ENCODE results near the gene CD59. TPM values are rescaled to one million over a fixed set of nuclear protein-coding genes. Genes with fewer than 3 reads are reported as not detected.

CD59 gene
- total RNA-seq, 1 donor = 345 TPM

DNA sequence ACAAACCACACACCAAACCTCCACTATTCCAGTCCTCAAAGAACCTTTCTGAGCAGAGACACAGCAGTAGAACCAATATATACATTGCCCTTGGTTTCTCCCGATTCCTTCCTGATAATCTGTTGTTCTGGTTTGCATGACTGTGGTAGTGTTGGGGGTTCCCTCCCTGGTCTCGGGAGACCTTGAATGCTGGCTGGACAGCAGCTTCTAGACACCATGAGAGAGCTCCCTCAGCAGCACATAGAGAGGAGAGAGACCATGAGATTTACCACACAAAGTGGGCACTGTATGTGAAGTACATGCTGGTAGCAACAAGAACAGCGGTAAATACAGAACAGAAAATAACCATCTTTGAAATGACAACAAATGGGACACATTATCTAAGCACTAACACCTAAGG, 38.2 kb downstream of the CD59 start:
- no peak overlapping the region for H3K4me2 ChIP-seq (ENCODE audit: insufficient read depth, low read length)
- no peaks in the 10 kb centered on the region for H4K20me1 ChIP-seq (ENCODE audit: insufficient read depth, low read length)
- no peak overlapping the region for H2AFZ ChIP-seq (ENCODE audit: low read length)
- peaks cover 58% of the 10 kb centered on the region for H3K4me1 ChIP-seq (ENCODE audit: insufficient read depth, low read length)
- H3K4me3 ChIP-seq (ENCODE audit: insufficient read depth, low read length) = no peak overlapping the region
- no peak overlapping the region for H3K27ac ChIP-seq (ENCODE audit: low read depth, low read length)
- H3K27me3 ChIP-seq (ENCODE audit: insufficient read depth, low read length) = no peaks in the 10 kb centered on the region
- no peaks in the 10 kb centered on the region for H3K79me2 ChIP-seq (ENCODE audit: insufficient read depth, low read length)
- no peaks in the 10 kb centered on the region for H3K9me3 ChIP-seq (ENCODE audit: low read depth, low read length)
- no peaks in the 10 kb centered on the region for H3K36me3 ChIP-seq (ENCODE audit: insufficient read depth, low read length)
- peak; percentile 82 for DNase-seq (ENCODE audit: insufficient read length, low spot score, missing footprints)
- TF ChIP-seq, protein P1, sequence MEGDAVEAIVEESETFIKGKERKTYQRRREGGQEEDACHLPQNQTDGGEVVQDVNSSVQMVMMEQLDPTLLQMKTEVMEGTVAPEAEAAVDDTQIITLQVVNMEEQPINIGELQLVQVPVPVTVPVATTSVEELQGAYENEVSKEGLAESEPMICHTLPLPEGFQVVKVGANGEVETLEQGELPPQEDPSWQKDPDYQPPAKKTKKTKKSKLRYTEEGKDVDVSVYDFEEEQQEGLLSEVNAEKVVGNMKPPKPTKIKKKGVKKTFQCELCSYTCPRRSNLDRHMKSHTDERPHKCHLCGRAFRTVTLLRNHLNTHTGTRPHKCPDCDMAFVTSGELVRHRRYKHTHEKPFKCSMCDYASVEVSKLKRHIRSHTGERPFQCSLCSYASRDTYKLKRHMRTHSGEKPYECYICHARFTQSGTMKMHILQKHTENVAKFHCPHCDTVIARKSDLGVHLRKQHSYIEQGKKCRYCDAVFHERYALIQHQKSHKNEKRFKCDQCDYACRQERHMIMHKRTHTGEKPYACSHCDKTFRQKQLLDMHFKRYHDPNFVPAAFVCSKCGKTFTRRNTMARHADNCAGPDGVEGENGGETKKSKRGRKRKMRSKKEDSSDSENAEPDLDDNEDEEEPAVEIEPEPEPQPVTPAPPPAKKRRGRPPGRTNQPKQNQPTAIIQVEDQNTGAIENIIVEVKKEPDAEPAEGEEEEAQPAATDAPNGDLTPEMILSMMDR (IDR thresholded peaks at IDR 0.05; ENCODE audit: extremely low read depth, low read depth, low read length) = no peak

DNA sequence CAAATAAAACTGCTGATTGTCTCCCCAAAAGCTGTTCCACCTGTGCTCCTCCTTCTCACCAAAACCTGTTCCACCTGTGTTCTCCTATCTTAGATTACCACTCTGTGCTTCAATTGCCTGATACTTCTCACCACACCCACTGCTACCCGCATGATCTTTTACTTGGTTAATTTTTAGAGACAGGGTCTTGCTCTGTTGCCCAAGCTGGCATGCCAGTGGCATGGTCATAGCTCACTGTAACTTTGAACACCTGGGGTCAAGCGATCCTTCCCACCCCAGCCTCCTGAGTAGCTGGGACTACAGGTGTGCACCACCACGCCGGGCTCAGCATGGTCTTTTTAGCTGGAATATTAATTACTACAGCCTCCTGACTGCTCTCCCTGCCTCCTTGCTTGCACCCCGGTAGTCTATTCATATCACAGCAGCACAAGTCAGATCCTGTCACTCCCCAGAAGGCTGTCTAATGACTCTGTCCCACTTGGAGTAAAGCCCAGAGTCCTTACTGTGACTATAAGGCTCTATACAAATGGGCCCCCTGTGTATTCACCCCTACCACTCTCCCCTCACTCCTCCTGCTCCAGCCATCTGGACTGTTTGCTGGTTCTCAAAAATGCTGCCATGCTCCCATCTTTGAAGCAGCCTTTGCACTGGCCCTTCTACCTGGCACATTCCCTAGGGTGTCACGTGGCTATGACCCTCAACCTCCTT, 39.1 kb downstream of the CD59 start:
- Histone ChIP-seq H3K27me3 (ENCODE audit: insufficient read depth, low read length) (no peaks in the 10 kb centered on the region), H3K27ac (ENCODE audit: low read depth, low read length) (no peak overlapping the region), H3K4me3 (ENCODE audit: insufficient read depth, low read length) (no peak overlapping the region), H3K79me2 (ENCODE audit: insufficient read depth, low read length) (no peaks in the 10 kb centered on the region), H4K20me1 (ENCODE audit: insufficient read depth, low read length) (no peaks in the 10 kb centered on the region), H3K4me2 (ENCODE audit: insufficient read depth, low read length) (no peak overlapping the region), H3K36me3 (ENCODE audit: insufficient read depth, low read length) (no peaks in the 10 kb centered on the region), H2AFZ (ENCODE audit: low read length) (no peak overlapping the region), H3K9me3 (ENCODE audit: low read depth, low read length) (no peaks in the 10 kb centered on the region), H3K4me1 (ENCODE audit: insufficient read depth, low read length) (peaks cover 58% of the 10 kb centered on the region)
- TF ChIP-seq, protein P1 (IDR thresholded peaks at IDR 0.05; ENCODE audit: extremely low read depth, low read depth, low read length) = no peak
- DNase-seq (ENCODE audit: insufficient read length, low spot score, missing footprints) = no peak

DNA sequence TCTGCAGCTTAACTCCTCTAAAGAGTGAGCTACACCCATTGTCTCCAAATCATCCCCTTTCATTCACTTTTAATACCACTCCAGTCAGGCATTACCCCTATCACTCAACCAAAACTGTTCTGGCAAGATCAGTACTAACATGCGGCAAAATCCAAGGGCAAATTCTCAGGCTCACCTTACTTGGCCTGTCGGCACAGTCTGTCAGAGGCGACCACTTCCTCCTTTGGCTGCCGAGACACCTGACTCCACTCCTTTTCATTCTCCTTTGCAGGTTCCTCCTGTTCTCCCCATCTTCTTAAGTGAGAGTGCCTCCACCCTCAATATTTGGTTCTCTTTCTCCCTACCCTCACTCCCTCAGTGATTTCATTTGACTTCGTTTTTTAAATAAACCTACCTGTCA, 39.8 kb downstream of the CD59 start:
- no peak overlapping the region for H3K27ac ChIP-seq (ENCODE audit: low read depth, low read length)
- TF ChIP-seq, protein P1 (IDR thresholded peaks at IDR 0.05; ENCODE audit: extremely low read depth, low read depth, low read length) = no peak
- no peaks in the 10 kb centered on the region for H3K9me3 ChIP-seq (ENCODE audit: low read depth, low read length)
- H3K79me2 ChIP-seq (ENCODE audit: insufficient read depth, low read length) = no peaks in the 10 kb centered on the region
- H3K27me3 ChIP-seq (ENCODE audit: insufficient read depth, low read length) = no peaks in the 10 kb centered on the region
- H4K20me1 ChIP-seq (ENCODE audit: insufficient read depth, low read length) = no peaks in the 10 kb centered on the region
- peaks cover 58% of the 10 kb centered on the region for H3K4me1 ChIP-seq (ENCODE audit: insufficient read depth, low read length)
- H3K36me3 ChIP-seq (ENCODE audit: insufficient read depth, low read length) = no peaks in the 10 kb centered on the region
- H2AFZ ChIP-seq (ENCODE audit: low read length) = no peak overlapping the region
- H3K4me3 ChIP-seq (ENCODE audit: insufficient read depth, low read length) = no peak overlapping the region
- H3K4me2 ChIP-seq (ENCODE audit: insufficient read depth, low read length) = no peak overlapping the region
- DNase-seq (ENCODE audit: insufficient read length, low spot score, missing footprints) = no peak

DNA sequence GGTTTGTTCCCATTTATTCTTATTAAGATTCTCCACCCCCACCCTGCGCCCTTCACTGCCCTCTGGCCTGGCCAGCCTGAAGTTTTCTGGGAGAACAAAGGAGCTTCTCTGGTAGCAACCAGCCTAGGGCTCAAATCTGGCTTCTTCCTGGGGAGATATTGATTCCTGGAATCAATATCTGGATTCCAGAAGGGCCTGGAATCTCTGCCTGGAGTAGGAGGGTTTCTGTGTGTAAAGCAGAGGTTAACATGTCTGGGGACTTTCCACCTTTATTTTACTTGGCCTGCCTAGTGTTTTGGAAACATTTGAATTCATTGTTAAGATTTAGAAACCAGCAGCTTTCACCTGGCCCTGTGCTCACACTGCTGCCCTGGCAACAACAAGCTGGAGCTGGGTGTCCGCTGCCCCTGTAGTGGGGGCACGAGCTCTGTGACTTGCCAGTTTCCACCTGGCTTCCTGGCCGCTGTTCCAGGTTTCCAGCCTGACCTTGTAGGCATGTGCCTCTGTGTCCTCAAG, 41.1 kb downstream of the CD59 start:
- Histone ChIP-seq H3K27ac (ENCODE audit: low read depth, low read length) (no peak overlapping the region), H3K79me2 (ENCODE audit: insufficient read depth, low read length) (no peaks in the 10 kb centered on the region), H3K9me3 (ENCODE audit: low read depth, low read length) (no peaks in the 10 kb centered on the region), H2AFZ (ENCODE audit: low read length) (no peak overlapping the region), H3K27me3 (ENCODE audit: insufficient read depth, low read length) (no peaks in the 10 kb centered on the region), H3K36me3 (ENCODE audit: insufficient read depth, low read length) (no peaks in the 10 kb centered on the region), H3K4me2 (ENCODE audit: insufficient read depth, low read length) (no peak overlapping the region), H3K4me3 (ENCODE audit: insufficient read depth, low read length) (no peak overlapping the region), H3K4me1 (ENCODE audit: insufficient read depth, low read length) (peaks cover 62% of the 10 kb centered on the region), H4K20me1 (ENCODE audit: insufficient read depth, low read length) (no peaks in the 10 kb centered on the region)
- TF ChIP-seq, protein P1 (IDR thresholded peaks at IDR 0.05; ENCODE audit: extremely low read depth, low read depth, low read length) = no peak
- DNase-seq (ENCODE audit: insufficient read length, low spot score, missing footprints) = no peak
